Uterus (tissue), 4 donors: ENCODE data around the gene TIMM10. TPM values are rescaled to one million over a fixed set of nuclear protein-coding genes. Genes with fewer than 3 reads are reported as not detected.

ENCODE experiments used
- DNase-seq, 2 donors: peaks; one replicate each; pipeline ENCODE4 v3.0.0-alpha.2; 2019 to 2020
- H3K27ac ChIP-seq, 2 donors: fragments of 200-600 bp; sonication (generic); 1 replicate in 1 of 2; 2 replicates in 1 of 2; pipeline ENCODE4 v1.5.1; 2016 to 2018
- H3K27me3 ChIP-seq, 2 donors: fragments of 200-600 bp; sonication (generic); one replicate each; pipeline ENCODE4 v1.5.1; 2018 to 2019; ENCODE audit warnings: control low read depth in 1 of 2
- H3K36me3 ChIP-seq, 2 donors: fragments of 200-600 bp; sonication (generic); one replicate each; pipeline ENCODE4 v1.5.1; 2019; ENCODE audit warnings: control low read depth in 1 of 2
- H3K4me1 ChIP-seq, 2 donors: fragments of 200-600 bp; sonication (generic); one replicate each; pipeline ENCODE4 v1.5.1; 2018 to 2019; ENCODE audit warnings: control low read depth in 1 of 2
- H3K4me3 ChIP-seq, 2 donors: fragments of 200-600 bp; sonication (generic); 1 replicate in 1 of 2; 2 replicates in 1 of 2; pipeline ENCODE4 v1.5.1; 2018 to 2019; ENCODE audit warnings: mild to moderate bottlenecking in 1 of 2
- H3K9me3 ChIP-seq, 2 donors: fragments of 200-600 bp; sonication (generic); one replicate each; pipeline ENCODE4 v1.5.1; 2019; ENCODE audit warnings: control low read depth in 1 of 2
- POLR2A ChIP-seq, 2 donors: fragments of 450-650 bp; IDR thresholded peaks; one replicate each; pipeline ENCODE4 v1.6.1; 2016; ENCODE audit warnings: antibody characterized with exemption in 2 of 2, mild to moderate bottlenecking in 1 of 2, moderate library complexity in 1 of 2
- intact Hi-C: fragments of 100-400 bp; cut with DNase I; formaldehyde crosslinking; loops from one replicate; pipeline ENCODE4 v1.15.1; 2023; ENCODE audit warnings: low total_unique reads
- total RNA-seq, 4 donors: library from RNA; depleted of rRNA in 3 of 4; stranded (reverse); fragments of >200 nt in 3 of 4; gene quantifications; one replicate each; pipeline versions ENCODE4 v1.1.0 to v1.2.4, GENCODE V29; 2014 to 2023
- TF ChIP-seq, protein P1 (sequence below), 4 experiments: fragments of 200-600 bp in 2 of 4; fragments of 450-650 bp in 2 of 4; sonication (generic) in 2 of 4; IDR thresholded peaks; one replicate each; pipeline ENCODE4 v1.5.1; 2016 to 2019; ENCODE audit warnings: antibody characterized with exemption in 4 of 4, mild to moderate bottlenecking in 2 of 4, moderate library complexity in 1 of 4
- donor health status: DM: yes; HTN: yes; CAD: no.

The TIMM10 gene
- total RNA-seq, 4 donors from 2014 or later, result 7.7 to 47.4 (median 19.6) TPM

DNA sequence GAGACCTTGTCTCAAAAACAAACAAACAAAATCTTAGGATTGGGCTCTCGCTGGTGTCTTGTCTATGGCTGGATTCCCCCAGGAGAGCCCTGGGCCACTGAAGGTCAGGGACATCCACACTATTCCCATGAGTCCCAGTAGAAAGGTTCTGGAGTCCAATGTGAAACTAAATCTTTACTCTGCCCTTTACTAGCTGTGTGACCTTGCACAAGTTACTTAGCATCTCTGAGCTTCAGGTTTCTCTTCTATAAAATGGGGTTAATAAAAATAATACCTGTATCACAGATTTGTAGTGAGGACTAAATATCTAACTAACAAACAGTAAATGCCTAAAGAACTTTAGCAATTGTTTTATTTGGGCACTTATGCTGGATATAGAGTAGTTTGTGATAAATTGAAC, 24.0 kb downstream of the TIMM10 start:
- DNase-seq, result no peak
- no peaks in the 10 kb centered on the region for H3K27me3 ChIP-seq
- H3K4me1 ChIP-seq, result no peaks in the 10 kb centered on the region
- H3K36me3 ChIP-seq, result no peaks in the 10 kb centered on the region
- intact Hi-C loops, result no loop called here
- no peak overlapping the region for H3K27ac ChIP-seq
- no peaks in the 10 kb centered on the region for H3K9me3 ChIP-seq
- H3K4me3 ChIP-seq, result no peak overlapping the region
- TF ChIP-seq POLR2A (IDR thresholded peaks at IDR 0.05), result no peak
- TF ChIP-seq, protein P1, sequence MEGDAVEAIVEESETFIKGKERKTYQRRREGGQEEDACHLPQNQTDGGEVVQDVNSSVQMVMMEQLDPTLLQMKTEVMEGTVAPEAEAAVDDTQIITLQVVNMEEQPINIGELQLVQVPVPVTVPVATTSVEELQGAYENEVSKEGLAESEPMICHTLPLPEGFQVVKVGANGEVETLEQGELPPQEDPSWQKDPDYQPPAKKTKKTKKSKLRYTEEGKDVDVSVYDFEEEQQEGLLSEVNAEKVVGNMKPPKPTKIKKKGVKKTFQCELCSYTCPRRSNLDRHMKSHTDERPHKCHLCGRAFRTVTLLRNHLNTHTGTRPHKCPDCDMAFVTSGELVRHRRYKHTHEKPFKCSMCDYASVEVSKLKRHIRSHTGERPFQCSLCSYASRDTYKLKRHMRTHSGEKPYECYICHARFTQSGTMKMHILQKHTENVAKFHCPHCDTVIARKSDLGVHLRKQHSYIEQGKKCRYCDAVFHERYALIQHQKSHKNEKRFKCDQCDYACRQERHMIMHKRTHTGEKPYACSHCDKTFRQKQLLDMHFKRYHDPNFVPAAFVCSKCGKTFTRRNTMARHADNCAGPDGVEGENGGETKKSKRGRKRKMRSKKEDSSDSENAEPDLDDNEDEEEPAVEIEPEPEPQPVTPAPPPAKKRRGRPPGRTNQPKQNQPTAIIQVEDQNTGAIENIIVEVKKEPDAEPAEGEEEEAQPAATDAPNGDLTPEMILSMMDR (IDR thresholded peaks at IDR 0.05), result no peak

DNA sequence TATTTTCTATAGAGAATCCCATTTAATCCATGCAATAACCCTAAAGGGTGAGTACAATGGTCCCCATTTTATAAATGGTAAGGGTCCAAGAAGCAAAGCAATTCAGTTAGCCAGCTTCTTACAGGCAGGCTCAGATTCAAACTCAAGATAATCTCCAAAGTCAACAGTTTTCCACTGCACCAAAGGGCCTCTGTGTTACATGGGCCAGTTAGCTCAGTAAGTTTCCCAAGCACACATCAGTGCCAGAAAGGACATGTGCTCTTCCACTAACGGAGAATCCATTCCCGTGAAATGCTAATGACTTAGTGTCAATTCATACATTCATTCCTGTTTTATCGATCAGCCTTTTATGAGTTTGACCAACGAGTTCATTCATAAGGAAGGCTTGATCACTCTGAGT, 26.0 kb downstream of the TIMM10 start:
- TF ChIP-seq, protein P1 (IDR thresholded peaks at IDR 0.05), result no peak
- no peak for TF ChIP-seq POLR2A (IDR thresholded peaks at IDR 0.05)
- Histone ChIP-seq H3K27me3 (no peaks in the 10 kb centered on the region), H3K4me1 (peaks cover 0 to 9% of the 10 kb centered on the region in 2 donors), H3K4me3 (no peak overlapping the region), H3K36me3 (no peaks in the 10 kb centered on the region), H3K9me3 (no peaks in the 10 kb centered on the region), H3K27ac (no peak overlapping the region)
- intact Hi-C loops, result no loop called here
- DNase-seq, result no peak

DNA sequence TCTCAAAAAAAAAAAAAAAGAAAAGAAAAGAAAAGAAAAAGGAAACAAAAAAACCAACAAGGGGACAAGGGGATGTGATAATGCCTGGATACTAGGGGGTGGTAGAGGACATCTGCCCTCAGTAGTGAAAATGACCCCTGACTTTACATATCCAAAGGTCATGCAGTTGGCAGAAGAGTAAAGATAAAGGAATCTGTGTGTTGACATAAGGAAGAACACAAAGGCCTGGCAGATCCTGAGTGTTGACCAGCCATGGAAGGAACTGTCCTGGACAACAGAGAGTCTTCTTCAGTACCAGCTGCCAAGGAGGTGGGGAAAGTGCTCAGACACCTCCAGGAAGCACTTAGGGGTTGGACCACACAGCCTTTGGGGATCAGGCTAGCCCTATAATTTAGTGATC, 27.7 kb downstream of the TIMM10 start:
- Histone ChIP-seq H3K27me3 (no peaks in the 10 kb centered on the region), H3K4me3 (no peak overlapping the region), H3K36me3 (no peaks in the 10 kb centered on the region), H3K27ac (no peak overlapping the region), H3K9me3 (no peaks in the 10 kb centered on the region), H3K4me1 (peaks cover 0 to 16% of the 10 kb centered on the region in 2 donors)
- DNase-seq, result no peak
- TF ChIP-seq POLR2A (IDR thresholded peaks at IDR 0.05), result no peak
- TF ChIP-seq, protein P1 (IDR thresholded peaks at IDR 0.05), result no peak
- intact Hi-C loops, result no loop called here

DNA sequence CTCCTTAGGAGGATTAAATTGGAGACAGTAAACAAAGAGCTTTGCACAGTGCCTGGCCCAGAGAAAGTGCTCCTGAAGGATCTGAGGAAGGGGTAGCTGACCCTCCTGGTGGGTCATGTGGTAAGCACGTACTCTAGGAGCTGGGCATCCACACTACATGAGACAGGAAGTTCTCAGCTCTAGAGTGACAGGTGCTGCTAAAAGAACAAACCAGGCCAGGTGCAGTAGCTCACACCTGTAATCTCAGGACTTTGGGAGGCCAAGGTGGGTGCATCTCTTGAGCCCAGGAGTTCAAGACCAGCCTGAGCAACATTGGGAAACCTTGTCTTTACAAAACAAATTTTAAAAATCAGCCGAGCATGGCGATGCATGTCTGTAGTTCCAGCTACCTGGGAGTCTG, 28.2 kb downstream of the TIMM10 start:
- H3K9me3 ChIP-seq, result no peaks in the 10 kb centered on the region
- H3K27me3 ChIP-seq, result no peaks in the 10 kb centered on the region
- no peak overlapping the region for H3K27ac ChIP-seq
- H3K4me1 ChIP-seq, result peaks cover 0 to 16% of the 10 kb centered on the region in 2 donors
- TF ChIP-seq, protein P1 (IDR thresholded peaks at IDR 0.05), result no peak
- TF ChIP-seq POLR2A (IDR thresholded peaks at IDR 0.05), result no peak
- H3K4me3 ChIP-seq, result no peak overlapping the region
- intact Hi-C loops, result no loop called here
- H3K36me3 ChIP-seq, result no peaks in the 10 kb centered on the region
- DNase-seq, result no peak

DNA sequence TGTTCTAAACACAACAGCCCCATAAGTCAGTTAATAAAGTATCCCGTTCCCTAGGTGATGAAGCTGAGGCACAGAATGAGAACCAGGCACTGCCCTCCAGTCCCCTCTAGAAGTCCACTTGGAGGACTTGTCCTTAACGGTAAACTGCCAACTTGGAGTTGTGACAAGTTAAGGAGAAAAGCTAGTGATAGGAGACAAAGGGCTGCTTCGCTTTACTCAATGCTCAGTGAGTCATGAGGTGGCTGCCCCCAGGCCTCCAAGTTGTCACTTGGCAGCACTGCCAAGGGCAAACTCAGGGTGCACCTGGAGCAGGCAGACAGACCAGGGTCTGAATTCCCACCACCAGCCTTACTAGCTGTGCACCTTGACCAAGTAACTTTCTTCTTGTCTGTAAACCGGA, 28.6 kb downstream of the TIMM10 start:
- Histone ChIP-seq H3K9me3 (no peaks in the 10 kb centered on the region), H3K36me3 (no peaks in the 10 kb centered on the region), H3K4me1 (peaks cover 0 to 16% of the 10 kb centered on the region in 2 donors), H3K27me3 (no peaks in the 10 kb centered on the region), H3K4me3 (no peak overlapping the region), H3K27ac (no peak overlapping the region)
- DNase-seq, result no peak
- intact Hi-C loops, result no loop called here
- TF ChIP-seq POLR2A (IDR thresholded peaks at IDR 0.05), result no peak
- TF ChIP-seq, protein P1 (IDR thresholded peaks at IDR 0.05), result no peak
